PC-3 (cell line): ENCODE results near the gene CTBP2. TPM values are rescaled to one million over a fixed set of nuclear protein-coding genes. Genes with fewer than 3 reads are reported as not detected.

ENCODE experiments used
- ATAC-seq: fragments of 200-7000 bp; cut with Tn5 transposase; 2 replicates; pipeline ENCODE4 v1.9.1; 2020; ENCODE audit warnings: mild to moderate bottlenecking, moderate library complexity
- BruUV-seq: library from RNA; stranded (reverse); fragments of 400-500 nt; replicated peaks from 2 replicates; lab custom pipeline; 2021; lab: Mats Ljungman, UMichigan
- CTCF ChIA-PET: fragments of 300-600 bp; sonication (Branson Sonifier 250); formaldehyde crosslinking; loops from one replicate; lab custom pipeline; 2022; ENCODE audit warnings: antibody characterized with exemption; lab: Charles Lee
- POLR2A ChIA-PET: fragments of 300-600 bp; sonication (Branson Sonifier 250); formaldehyde crosslinking; loops from one replicate; lab custom pipeline; 2022; ENCODE audit warnings: antibody characterized with exemption; ENCODE audit not compliant: unreplicated experiment; lab: Charles Lee
- DNase-seq: peaks from one replicate; pipeline ENCODE4 v3.0.0-alpha.2; 2015
- H2AFZ ChIP-seq: fragments of 300-600 bp; sonication (generic); 2 replicates; pipeline ENCODE4 v1.6.0; 2016; ENCODE audit warnings: antibody characterized with exemption, low read length
- H3F3A ChIP-seq: fragments of 300-600 bp; sonication (generic); one replicate; pipeline ENCODE4 v1.6.0; 2017; ENCODE audit warnings: antibody characterized with exemption, low read length, control low read depth, mild to moderate bottlenecking; ENCODE audit not compliant: unreplicated experiment
- H3K27ac ChIP-seq: fragments of 300-600 bp; sonication (generic); 2 replicates; pipeline ENCODE4 v1.5.1; 2016; ENCODE audit warnings: mild to moderate bottlenecking, low read length
- H3K27me3 ChIP-seq: fragments of 300-600 bp; sonication (generic); 2 replicates; pipeline ENCODE4 v1.6.1; 2016; ENCODE audit warnings: low read length, mixed read lengths
- H3K36me3 ChIP-seq: fragments of 300-600 bp; sonication (generic); 2 replicates; pipeline ENCODE4 v1.6.1; 2016; ENCODE audit warnings: low read depth, mixed run types, low read length, mixed read lengths
- H3K4me1 ChIP-seq: fragments of 300-600 bp; sonication (generic); 2 replicates; pipeline ENCODE4 v1.5.1; 2016; ENCODE audit warnings: low read length; ENCODE audit not compliant: insufficient read depth
- H3K4me2 ChIP-seq: fragments of 300-600 bp; sonication (generic); 2 replicates; pipeline ENCODE4 v1.6.0; 2016; ENCODE audit warnings: low read length
- H3K4me3 ChIP-seq: fragments of 300-600 bp; sonication (generic); 2 replicates; pipeline ENCODE4 v1.5.1; 2016; ENCODE audit warnings: mild to moderate bottlenecking, low read length, mixed read lengths
- H3K79me2 ChIP-seq: fragments of 300-600 bp; sonication (generic); 2 replicates; pipeline ENCODE4 v1.6.1; 2017; ENCODE audit warnings: low read length, mixed read lengths
- H3K9ac ChIP-seq: fragments of 300-600 bp; sonication (generic); 2 replicates; pipeline ENCODE4 v1.6.0; 2016; ENCODE audit warnings: mild to moderate bottlenecking, low read length
- H3K9me2 ChIP-seq: fragments of 300-600 bp; sonication (generic); replicated peaks from 2 replicates; pipeline ENCODE4 v1.6.1; 2016; ENCODE audit warnings: mixed run types, low read length, mixed read lengths
- H3K9me3 ChIP-seq: fragments of 300-600 bp; sonication (generic); 2 replicates; pipeline ENCODE4 v1.6.1; 2016; ENCODE audit warnings: low read length, mixed read lengths
- H4K20me1 ChIP-seq: fragments of 300-600 bp; sonication (generic); 2 replicates; pipeline ENCODE4 v1.6.1; 2016; ENCODE audit warnings: low read length, mixed read lengths
- CTCF ChIP-seq: fragments of 300-600 bp; sonication (generic); conservative IDR thresholded peaks from 2 replicates; pipeline ENCODE4 v1.5.1; 2017; ENCODE audit warnings: antibody characterized with exemption, low read depth, mild to moderate bottlenecking, low read length
- EZH2 ChIP-seq: fragments of 300-600 bp; sonication (generic); IDR thresholded peaks from one replicate; pipeline ENCODE4 v1.6.1; 2017; ENCODE audit warnings: antibody characterized with exemption, mild to moderate bottlenecking, low read length; ENCODE audit not compliant: unreplicated experiment
- EZH2phosphoT487 ChIP-seq: fragments of 300-600 bp; sonication (generic); IDR thresholded peaks from 2 replicates; pipeline ENCODE4 v1.6.1; 2018; ENCODE audit warnings: mild to moderate bottlenecking, antibody characterized with exemption, low read length, borderline replicate concordance
- intact Hi-C: fragments of 100-400 bp; cut with micrococcal nuclease; formaldehyde crosslinking; loops from 2 replicates; pipeline ENCODE4 v1.9.0; 2023
- total RNA-seq: library from RNA; depleted of rRNA; stranded (reverse); fragments of >200 nt; gene quantifications from 2 replicates; pipeline ENCODE4 v1.2.3, GENCODE V29; 2014

Gene CTBP2
- total RNA-seq, 1 experiment from 2014 or later, result 78.9 TPM

- Histone ChIP-seq H3K36me3 (no peaks in the 10 kb centered on the region; the same call in 1 of the 2 replicates), H3K9me3 (no peaks in the 10 kb centered on the region), H3K9ac (no peak overlapping the region), H4K20me1 (no peaks in the 10 kb centered on the region), H3K79me2 (0 out of 2 replicates have a peak, but pooled peaks cover under 1% of the 10 kb centered on the region), H3F3A (no peaks in the 10 kb centered on the region), H3K4me3 (no peak overlapping the region), H3K27me3 (no peaks in the 10 kb centered on the region), H3K4me2 (no peak overlapping the region), H3K9me2 (no peaks in the 10 kb centered on the region), H3K4me1 (no peaks in the 10 kb centered on the region), H2AFZ (no peak overlapping the region), H3K27ac (no peak overlapping the region)
- ChIA-PET CTCF (no interaction called here), POLR2A (interaction anchor here (0.6 kb wide), 1 partner anchor 121 kb away, joined by 5 read pairs; no protein-coding TSS in a partner anchor)
- intact Hi-C loops, result no loop called here
- BruUV-seq, result no TSS peak
- DNase-seq, result no peak
- TF ChIP-seq CTCF (no peak), EZH2 (no peak)
- ATAC-seq, result no peak
Measured at GRCh38 chr10:125003901-125004467, 156.4 kb downstream of the CTBP2 start.

GRCh38 chr10:125003146-125003900 is 157.0 kb downstream of the CTBP2 start:
- no peak overlapping the region for H2AFZ ChIP-seq
- TF ChIP-seq CTCF, result no peak
- no peak for TF ChIP-seq EZH2
- no peak for TF ChIP-seq EZH2phosphoT487
- no peaks in the 10 kb centered on the region for H3K27me3 ChIP-seq
- no peak overlapping the region for H3K4me3 ChIP-seq
- no peak overlapping the region for H3K4me2 ChIP-seq
- ChIA-PET CTCF (no interaction called here), POLR2A (no interaction called here)
- ATAC-seq, result no peak
- no peak overlapping the region for H3K9ac ChIP-seq
- no peaks in the 10 kb centered on the region; the same call in 1 of the 2 replicates for H3K36me3 ChIP-seq
- no peaks in the 10 kb centered on the region for H3K9me3 ChIP-seq
- no TSS peak for BruUV-seq
- H3K4me1 ChIP-seq, result no peaks in the 10 kb centered on the region
- no peaks in the 10 kb centered on the region for H4K20me1 ChIP-seq
- H3K9me2 ChIP-seq, result no peaks in the 10 kb centered on the region
- intact Hi-C loops, result no loop called here
- no peaks in the 10 kb centered on the region for H3F3A ChIP-seq
- H3K27ac ChIP-seq, result no peak overlapping the region
- DNase-seq, result no peak
- H3K79me2 ChIP-seq, result no peaks in the 10 kb centered on the region
